GM12864 (cell line): ENCODE results near the gene FAHD1.

Source experiments
- DNase-seq: peaks from one replicate; pipeline ENCODE4 v3.0.0-alpha.2; 2011; ENCODE audit warnings: low read depth
- H3K4me3 ChIP-seq: 2 replicates; pipeline ENCODE4 v1.5.1; 2011; ENCODE audit warnings: mild to moderate bottlenecking, low read depth, low read length, control low read depth
- TF ChIP-seq, protein P1 (sequence below): IDR thresholded peaks from 2 replicates; pipeline ENCODE4 v1.5.1; 2011; ENCODE audit warnings: low read depth, mild to moderate bottlenecking, moderate library complexity, low read length, control low read depth, inconsistent platforms; ENCODE audit errors: missing control alignments

Gene FAHD1

DNA sequence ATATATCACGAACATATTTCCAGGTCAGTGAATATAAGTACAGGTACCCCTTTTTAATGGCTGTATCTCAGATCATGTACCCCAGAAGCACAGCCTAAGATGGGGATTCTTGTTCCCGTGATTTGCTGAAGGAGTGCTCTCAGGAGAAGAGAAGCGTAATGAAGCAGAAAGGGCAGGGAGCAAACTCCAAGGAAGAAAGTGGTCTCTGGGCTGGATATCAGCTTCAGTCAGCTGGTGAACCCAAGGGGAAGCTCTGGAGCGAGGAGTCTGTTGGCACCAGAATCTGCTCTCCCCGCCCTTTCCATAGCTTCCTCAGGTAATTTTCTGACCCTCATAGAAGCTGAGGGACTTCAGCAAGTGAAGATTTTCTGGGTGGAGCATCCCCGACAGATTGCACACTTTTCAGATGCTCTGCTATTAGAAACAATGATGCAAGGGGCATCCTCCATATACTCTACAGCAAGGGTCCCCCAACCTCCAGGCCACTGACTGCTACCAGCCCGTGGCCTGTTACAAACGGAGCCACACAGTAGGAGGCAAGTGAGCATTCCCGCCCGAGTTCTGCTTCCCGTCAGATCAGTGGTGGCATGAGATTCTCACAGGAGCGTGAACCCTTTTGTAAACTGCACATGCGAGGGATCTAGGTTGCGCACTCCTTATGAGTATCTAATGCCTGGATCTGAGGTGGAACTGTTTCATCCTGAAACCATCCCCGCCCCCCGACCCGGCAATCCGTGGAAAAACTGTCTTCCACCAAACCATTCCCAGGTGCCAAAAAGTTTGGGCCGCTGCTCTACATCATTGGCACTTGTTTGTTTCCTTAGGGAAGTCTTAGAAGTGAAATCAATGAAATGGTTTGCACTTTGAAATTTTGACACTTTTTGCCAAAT is 4.4 kb downstream of the FAHD1 start:
- H3K4me3 ChIP-seq = no peak overlapping the region
- no peak for DNase-seq
- TF ChIP-seq, protein P1, sequence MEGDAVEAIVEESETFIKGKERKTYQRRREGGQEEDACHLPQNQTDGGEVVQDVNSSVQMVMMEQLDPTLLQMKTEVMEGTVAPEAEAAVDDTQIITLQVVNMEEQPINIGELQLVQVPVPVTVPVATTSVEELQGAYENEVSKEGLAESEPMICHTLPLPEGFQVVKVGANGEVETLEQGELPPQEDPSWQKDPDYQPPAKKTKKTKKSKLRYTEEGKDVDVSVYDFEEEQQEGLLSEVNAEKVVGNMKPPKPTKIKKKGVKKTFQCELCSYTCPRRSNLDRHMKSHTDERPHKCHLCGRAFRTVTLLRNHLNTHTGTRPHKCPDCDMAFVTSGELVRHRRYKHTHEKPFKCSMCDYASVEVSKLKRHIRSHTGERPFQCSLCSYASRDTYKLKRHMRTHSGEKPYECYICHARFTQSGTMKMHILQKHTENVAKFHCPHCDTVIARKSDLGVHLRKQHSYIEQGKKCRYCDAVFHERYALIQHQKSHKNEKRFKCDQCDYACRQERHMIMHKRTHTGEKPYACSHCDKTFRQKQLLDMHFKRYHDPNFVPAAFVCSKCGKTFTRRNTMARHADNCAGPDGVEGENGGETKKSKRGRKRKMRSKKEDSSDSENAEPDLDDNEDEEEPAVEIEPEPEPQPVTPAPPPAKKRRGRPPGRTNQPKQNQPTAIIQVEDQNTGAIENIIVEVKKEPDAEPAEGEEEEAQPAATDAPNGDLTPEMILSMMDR = no peak

GRCh38 chr16:1832838-1833454 is 5.9 kb downstream of the FAHD1 start:
- TF ChIP-seq, protein P1 = no peak
- DNase-seq = no peak
- H3K4me3 ChIP-seq = no peak overlapping the region

GRCh38 chr16:1834096-1834495 is 7.1 kb downstream of the FAHD1 start:
- no peak for DNase-seq
- TF ChIP-seq, protein P1 = no peak
- no peak overlapping the region for H3K4me3 ChIP-seq

- no peak overlapping the region for H3K4me3 ChIP-seq
- TF ChIP-seq, protein P1 = no peak
- no peak for DNase-seq
Observed at GRCh38 chr16:1839554-1839953, 12.5 kb downstream of the FAHD1 start.

GRCh38 chr16:1845985-1846384 is 19.0 kb downstream of the FAHD1 start:
- TF ChIP-seq, protein P1 = no peak
- H3K4me3 ChIP-seq = no peak overlapping the region
- DNase-seq = no peak

DNA sequence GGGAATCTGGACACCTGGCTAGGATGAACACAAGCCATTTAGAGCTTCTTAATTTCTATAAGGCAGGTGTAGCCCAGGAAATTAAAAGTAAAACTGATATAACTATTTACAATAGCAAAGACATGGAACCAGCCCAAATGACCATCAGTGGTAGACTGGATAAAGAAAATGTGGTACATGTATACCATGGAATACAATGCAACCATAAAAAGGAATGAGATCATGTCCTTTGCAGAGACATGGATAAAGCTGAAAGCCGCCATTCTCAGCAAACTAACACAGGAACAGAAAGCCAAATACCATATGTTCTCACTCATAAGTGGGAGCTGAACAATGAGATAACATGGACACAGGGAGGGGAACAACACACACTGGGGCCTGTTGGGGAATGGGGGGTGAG is 19.4 kb downstream of the FAHD1 start:
- no peak for DNase-seq
- H3K4me3 ChIP-seq = no peak overlapping the region
- TF ChIP-seq, protein P1 = no peak

- no peak overlapping the region for H3K4me3 ChIP-seq
- DNase-seq = no peak
- TF ChIP-seq, protein P1 = no peak
Observed at GRCh38 chr16:1850981-1851380, 24.0 kb downstream of the FAHD1 start.
